HEK293 (cell line): ENCODE data around the gene MAP7.

ENCODE experiments used
- CTCF ChIA-PET: fragments of 350-600 bp; formaldehyde crosslinking; extraction: SDS; loops from one replicate; lab custom pipeline; 2021; ENCODE audit warnings: antibody characterized with exemption; lab: Yijun Ruan, JAX
- POLR2A ChIA-PET: fragments of 300-600 bp; formaldehyde crosslinking; extraction: SDS; loops from one replicate; lab custom pipeline; 2020; ENCODE audit warnings: antibody characterized with exemption, inconsistent platforms; lab: Yijun Ruan, JAX
- H3K27ac ChIP-seq: fragments of 200-500 bp; sonication (Bioruptor generic); 2 replicates; pipeline ENCODE4 v1.5.1; 2014; ENCODE audit warnings: low read depth, low read length, control low read depth, inconsistent platforms; ENCODE audit errors: extremely low read depth
- H3K36me3 ChIP-seq, 2 experiments: fragments of 200-500 bp in 1 of 2; sonication (Bioruptor generic) in 1 of 2; 1 replicate in 1 of 2; 2 replicates in 1 of 2; pipeline ENCODE4 v1.5.1; 2014 to 2017; ENCODE audit warnings: inconsistent platforms in 2 of 2, low read length in 2 of 2; ENCODE audit not compliant: control insufficient read depth in 2 of 2, insufficient read depth in 1 of 2
- H3K4me1 ChIP-seq: fragments of 200-500 bp; sonication (Bioruptor generic); 2 replicates; pipeline ENCODE4 v1.5.1; 2014; ENCODE audit warnings: mild to moderate bottlenecking, low read length, inconsistent platforms; ENCODE audit not compliant: control insufficient read depth, insufficient read depth
- H3K4me3 ChIP-seq: 2 replicates; pipeline ENCODE4 v1.5.1; 2011; ENCODE audit warnings: low read depth, mild to moderate bottlenecking, control low read depth, low read length, moderate library complexity
- H3K9me3 ChIP-seq: fragments of 200-500 bp; sonication (Bioruptor generic); 2 replicates; pipeline ENCODE4 v1.5.1; 2014; ENCODE audit warnings: low read depth, low read length, inconsistent platforms; ENCODE audit not compliant: control insufficient read depth, insufficient read depth
- ATF2 ChIP-seq: fragments of 450-650 bp; formaldehyde crosslinking; IDR thresholded peaks from 2 replicates; pipeline ENCODE4 v1.5.1; 2016; ENCODE audit warnings: missing biosample characterization, missing genetic modification characterization, low read depth
- GLI4 ChIP-seq: fragments of 450-650 bp; formaldehyde crosslinking; IDR thresholded peaks from 2 replicates; pipeline ENCODE4 v1.5.1; 2016; ENCODE audit warnings: missing biosample characterization, missing genetic modification characterization
- GLIS1 ChIP-seq: fragments of 450-650 bp; formaldehyde crosslinking; IDR thresholded peaks from 2 replicates; pipeline ENCODE4 v1.5.1; 2016; ENCODE audit warnings: missing biosample characterization, missing genetic modification characterization
- PRDM10 ChIP-seq: fragments of 450-650 bp; formaldehyde crosslinking; IDR thresholded peaks from 2 replicates; pipeline ENCODE4 v1.5.1; 2016; ENCODE audit warnings: missing biosample characterization, missing genetic modification characterization
- PRDM4 ChIP-seq: fragments of 450-650 bp; formaldehyde crosslinking; IDR thresholded peaks from 2 replicates; pipeline ENCODE4 v1.5.1; 2017; ENCODE audit warnings: missing biosample characterization, missing genetic modification characterization
- YY1 ChIP-seq: fragments of 450-650 bp; formaldehyde crosslinking; IDR thresholded peaks from 2 replicates; pipeline ENCODE4 v1.5.1; 2018; ENCODE audit warnings: missing biosample characterization, missing genetic modification characterization
- ZFP3 ChIP-seq: fragments of 450-650 bp; formaldehyde crosslinking; IDR thresholded peaks from 2 replicates; pipeline ENCODE4 v1.5.1; 2016; ENCODE audit warnings: low read depth, missing biosample characterization, missing genetic modification characterization
- ZFP69B ChIP-seq: fragments of 450-650 bp; formaldehyde crosslinking; IDR thresholded peaks from 2 replicates; pipeline ENCODE4 v1.5.1; 2016; ENCODE audit warnings: missing biosample characterization, missing genetic modification characterization
- ZNF184 ChIP-seq: fragments of 450-650 bp; IDR thresholded peaks from 2 replicates; pipeline ENCODE4 v1.5.1; 2018; ENCODE audit warnings: missing biosample characterization, mild to moderate bottlenecking, missing genetic modification characterization
- ZNF248 ChIP-seq: fragments of 450-650 bp; formaldehyde crosslinking; IDR thresholded peaks from 2 replicates; pipeline ENCODE4 v1.5.1; 2017; ENCODE audit warnings: missing biosample characterization, missing genetic modification characterization
- ZNF302 ChIP-seq: fragments of 450-650 bp; formaldehyde crosslinking; IDR thresholded peaks from 2 replicates; pipeline ENCODE4 v1.5.1; 2016; ENCODE audit warnings: missing biosample characterization, missing genetic modification characterization, low read depth
- ZNF48 ChIP-seq: fragments of 450-650 bp; formaldehyde crosslinking; IDR thresholded peaks from 2 replicates; pipeline ENCODE4 v1.5.1; 2016; ENCODE audit warnings: missing biosample characterization, missing genetic modification characterization
- ZNF561 ChIP-seq: fragments of 450-650 bp; IDR thresholded peaks from 2 replicates; pipeline ENCODE4 v1.5.1; 2018; ENCODE audit warnings: missing biosample characterization, missing genetic modification characterization, borderline replicate concordance
- ZNF639 ChIP-seq: fragments of 450-650 bp; formaldehyde crosslinking; IDR thresholded peaks from 2 replicates; pipeline ENCODE4 v1.5.1; 2016; ENCODE audit warnings: missing biosample characterization, missing genetic modification characterization
- ZNF645 ChIP-seq: fragments of 450-650 bp; formaldehyde crosslinking; IDR thresholded peaks from 2 replicates; pipeline ENCODE4; 2016; ENCODE audit warnings: missing biosample characterization, missing genetic modification characterization
- ZNF747 ChIP-seq: fragments of 450-650 bp; formaldehyde crosslinking; IDR thresholded peaks from 2 replicates; pipeline ENCODE4 v1.5.1; 2016; ENCODE audit warnings: missing biosample characterization, missing genetic modification characterization

The MAP7 gene

GRCh38 chr6:136424450-136424849 lies 125.8 kb downstream of the MAP7 start:
- no peak overlapping the region for H3K4me3 ChIP-seq
- H3K4me1 ChIP-seq: peaks cover 6% of the 10 kb centered on the region; the same call in 1 of the 2 replicates
- CTCF ChIA-PET: no interaction called here
- peaks cover 0 to 12% of the 10 kb centered on the region in 2 experiments; a peak in 2 of 3 replicates for H3K36me3 ChIP-seq
- H3K9me3 ChIP-seq: no peaks in the 10 kb centered on the region
- TF ChIP-seq ZNF48 (tag by site-specific recombination) (no peak), ZNF184 (tag by site-specific recombination) (no peak), ZNF302 (no peak), ZNF248 (tag by site-specific recombination) (no peak), ZNF645 (tag by site-specific recombination) (no peak), PRDM10 (no peak), ATF2 (tag by site-specific recombination) (no peak), ZNF639 (tag by site-specific recombination) (no peak), GLIS1 (no peak), ZNF747 (tag by site-specific recombination) (no peak), YY1 (tag by site-specific recombination) (no peak), PRDM4 (tag by site-specific recombination) (no peak), ZFP69B (tag by site-specific recombination) (no peak), ZFP3 (tag by site-specific recombination) (no peak), GLI4 (no peak), ZNF561 (tag by site-specific recombination) (no peak)
- POLR2A ChIA-PET: no interaction called here
- H3K27ac ChIP-seq: no peak overlapping the region
